GM13977 (cell line): ENCODE measurements around the gene CHRNB2.

Source experiments
- DNase-seq: peaks from one replicate; pipeline ENCODE4 v3.0.0; 2012; ENCODE audit warnings: low spot score
- in situ Hi-C: fragments of 300-500 bp; cut with MboI; formaldehyde crosslinking; loops from one replicate; pipeline ENCODE4 v1.12.0; 2022; ENCODE audit warnings: low sequenced_read_pairs, low pct_unique_long_range_greater_than_20kb, mixed read lengths, inconsistent platforms; ENCODE audit not compliant: unreplicated experiment
- TF ChIP-seq, protein P1 (sequence below): IDR thresholded peaks from 2 replicates; pipeline ENCODE4 v1.5.1; 2012; ENCODE audit warnings: mild to moderate bottlenecking, control low read depth; ENCODE audit not compliant: insufficient read depth; ENCODE audit errors: extremely low read depth, missing control alignments

CHRNB2 gene

DNA sequence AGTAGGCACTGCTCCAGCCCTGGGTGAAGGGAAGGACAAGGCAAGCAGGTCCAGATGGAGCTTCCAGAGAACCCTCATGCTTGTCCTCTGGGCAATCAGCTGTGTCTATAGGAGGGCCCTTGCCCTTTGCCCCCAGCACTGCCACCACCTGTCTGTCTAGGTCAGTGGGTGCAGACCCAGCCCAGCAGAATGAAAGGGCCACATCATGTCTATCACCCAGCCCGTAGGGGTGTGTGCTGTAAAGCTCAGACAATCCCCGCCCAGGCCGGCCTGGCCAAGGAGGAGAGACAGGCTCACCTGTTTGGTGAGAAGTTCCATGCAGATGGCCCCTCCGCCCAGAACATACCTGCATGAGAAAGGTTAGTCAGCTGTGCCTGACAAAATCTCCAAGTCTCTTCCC is 16.1 kb upstream of the CHRNB2 start:
- TF ChIP-seq, protein P1, sequence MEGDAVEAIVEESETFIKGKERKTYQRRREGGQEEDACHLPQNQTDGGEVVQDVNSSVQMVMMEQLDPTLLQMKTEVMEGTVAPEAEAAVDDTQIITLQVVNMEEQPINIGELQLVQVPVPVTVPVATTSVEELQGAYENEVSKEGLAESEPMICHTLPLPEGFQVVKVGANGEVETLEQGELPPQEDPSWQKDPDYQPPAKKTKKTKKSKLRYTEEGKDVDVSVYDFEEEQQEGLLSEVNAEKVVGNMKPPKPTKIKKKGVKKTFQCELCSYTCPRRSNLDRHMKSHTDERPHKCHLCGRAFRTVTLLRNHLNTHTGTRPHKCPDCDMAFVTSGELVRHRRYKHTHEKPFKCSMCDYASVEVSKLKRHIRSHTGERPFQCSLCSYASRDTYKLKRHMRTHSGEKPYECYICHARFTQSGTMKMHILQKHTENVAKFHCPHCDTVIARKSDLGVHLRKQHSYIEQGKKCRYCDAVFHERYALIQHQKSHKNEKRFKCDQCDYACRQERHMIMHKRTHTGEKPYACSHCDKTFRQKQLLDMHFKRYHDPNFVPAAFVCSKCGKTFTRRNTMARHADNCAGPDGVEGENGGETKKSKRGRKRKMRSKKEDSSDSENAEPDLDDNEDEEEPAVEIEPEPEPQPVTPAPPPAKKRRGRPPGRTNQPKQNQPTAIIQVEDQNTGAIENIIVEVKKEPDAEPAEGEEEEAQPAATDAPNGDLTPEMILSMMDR: no peak
- in situ Hi-C loops: loop anchor here (25.0 kb wide), 1 partner anchor 336 kb away; no protein-coding TSS in a partner anchor
- DNase-seq: no peak

DNA sequence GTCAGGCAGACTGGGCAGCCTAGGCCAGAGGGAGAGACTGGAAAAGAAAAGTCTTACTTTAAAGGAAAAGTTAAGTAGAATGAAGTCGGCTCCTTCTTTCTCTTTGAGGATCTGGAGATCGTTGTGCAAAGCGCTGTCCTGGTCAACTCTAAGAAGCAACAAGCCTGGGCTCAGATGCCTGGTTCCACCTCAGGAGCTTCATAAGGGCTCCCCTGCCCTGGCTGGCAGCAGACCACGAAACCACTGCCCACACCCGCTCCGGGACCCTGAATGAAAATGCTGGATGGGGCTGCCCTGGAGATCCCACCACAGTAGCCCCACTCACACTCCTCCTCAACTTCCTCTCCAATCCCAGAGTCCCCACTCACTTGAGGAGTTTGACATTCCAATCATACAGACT is 15.5 kb upstream of the CHRNB2 start:
- TF ChIP-seq, protein P1: no peak
- in situ Hi-C loops: loop anchor here (25.0 kb wide), 1 partner anchor 335 kb away; no protein-coding TSS in a partner anchor
- no peak for DNase-seq

DNA sequence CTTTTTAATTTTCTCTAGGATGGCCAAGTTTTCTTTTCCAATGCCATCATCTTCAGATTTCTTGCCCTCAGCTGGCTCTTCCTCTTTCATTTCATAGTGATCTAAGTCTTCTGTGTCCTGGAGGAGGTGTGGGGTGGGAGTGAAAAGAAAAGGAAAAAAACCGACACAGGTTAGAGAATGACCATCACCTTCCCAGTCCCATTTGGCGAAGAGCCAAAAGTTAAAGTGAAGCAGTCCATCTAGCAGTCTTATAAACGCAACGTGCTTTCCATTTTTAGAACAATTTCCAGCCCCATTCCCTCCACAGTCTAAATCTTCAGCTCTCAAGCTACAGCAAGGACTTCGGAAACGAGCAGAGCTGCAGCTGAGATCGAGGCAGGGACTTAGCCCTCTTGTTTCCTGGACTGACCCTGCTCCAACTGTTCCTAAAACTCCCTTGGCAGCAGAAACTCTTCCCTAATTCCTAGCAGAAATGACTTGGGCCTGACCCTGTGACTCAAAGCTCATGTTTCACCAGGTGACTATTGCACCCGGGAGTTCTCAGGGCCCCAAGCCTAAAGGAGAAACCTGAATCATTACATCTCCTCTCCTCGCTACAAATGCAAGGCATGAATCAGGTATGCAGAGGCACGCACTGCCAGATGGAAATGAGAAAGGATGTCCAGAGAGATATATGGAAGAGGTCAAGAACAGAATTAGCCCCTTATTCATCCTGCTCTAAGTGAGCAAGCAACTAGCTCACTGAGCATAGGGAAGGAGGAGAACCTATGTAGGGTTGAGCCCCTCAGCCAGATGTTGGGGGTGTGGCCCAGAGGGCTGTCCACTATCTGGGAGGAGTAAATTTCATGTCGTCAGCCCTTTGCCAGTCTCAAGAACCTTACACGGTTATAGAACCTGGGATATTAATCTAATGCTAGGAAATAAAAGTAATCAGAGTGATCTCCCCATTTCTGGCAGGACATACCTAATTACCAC is 14.2 kb upstream of the CHRNB2 start:
- in situ Hi-C loops: loop anchor here (25.0 kb wide), 1 partner anchor 334 kb away; no protein-coding TSS in a partner anchor
- DNase-seq: no peak

DNA sequence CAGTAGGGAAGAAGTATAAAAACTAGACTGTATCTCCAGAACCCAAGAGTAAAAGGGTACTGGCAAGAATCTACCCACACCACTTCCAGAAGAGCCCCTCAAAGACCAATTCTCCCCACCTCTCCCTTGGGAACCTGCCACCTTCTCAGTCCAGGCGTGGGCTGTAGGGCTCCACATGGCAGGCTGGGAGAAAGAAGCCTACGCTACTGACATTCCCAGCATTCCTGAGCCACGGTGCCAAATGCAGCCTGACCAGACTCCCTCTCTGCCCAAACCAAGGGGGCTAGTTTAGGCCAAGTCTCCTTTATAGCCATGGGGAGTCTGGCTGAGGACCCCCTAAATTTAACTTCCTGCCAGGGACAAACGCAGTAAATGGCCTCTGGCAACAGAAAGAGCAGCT is 11.2 kb upstream of the CHRNB2 start:
- in situ Hi-C loops: loop anchor here (25.0 kb wide), 1 partner anchor 331 kb away; no protein-coding TSS in a partner anchor
- TF ChIP-seq, protein P1: no peak
- DNase-seq: no peak

More for the DNA sequence above, 14.2 kb upstream of the CHRNB2 start:
- TF ChIP-seq, protein P1: no peak

DNA sequence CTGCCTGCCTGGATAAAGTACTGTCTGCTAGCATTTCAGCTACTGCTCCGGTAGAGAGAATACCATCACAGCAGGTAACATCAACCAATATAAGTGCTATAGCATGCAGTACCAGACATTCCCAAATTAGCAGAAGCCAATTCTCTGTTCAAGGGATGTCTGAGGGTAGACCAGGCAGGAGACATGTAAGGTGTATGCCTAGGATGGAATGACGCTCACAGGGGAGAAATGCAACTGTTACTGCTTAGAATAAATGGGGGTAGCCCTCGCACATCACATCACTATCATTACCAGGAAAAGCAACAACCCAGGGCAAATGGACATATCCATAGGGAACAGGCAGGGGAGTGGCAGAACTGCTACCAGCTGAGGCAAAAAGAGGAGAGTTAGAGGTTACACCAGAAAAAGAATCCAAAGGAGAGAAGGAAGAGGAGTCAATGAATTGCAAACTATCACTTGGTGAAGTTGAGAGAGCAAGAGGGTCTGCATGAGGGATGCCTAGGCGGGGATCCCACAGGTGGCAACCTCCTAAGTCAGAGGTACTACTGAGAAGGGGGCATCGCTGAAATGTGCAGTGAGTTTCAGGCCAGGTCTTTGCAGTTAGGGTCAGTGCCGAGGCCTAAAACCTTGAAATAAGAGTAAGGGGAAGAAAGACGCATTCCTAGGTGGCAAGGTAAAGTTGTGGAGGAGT is 10.2 kb upstream of the CHRNB2 start:
- no peak for DNase-seq
- TF ChIP-seq, protein P1: no peak
- in situ Hi-C loops: loop anchor here (25.0 kb wide), 1 partner anchor 330 kb away; no protein-coding TSS in a partner anchor

DNA sequence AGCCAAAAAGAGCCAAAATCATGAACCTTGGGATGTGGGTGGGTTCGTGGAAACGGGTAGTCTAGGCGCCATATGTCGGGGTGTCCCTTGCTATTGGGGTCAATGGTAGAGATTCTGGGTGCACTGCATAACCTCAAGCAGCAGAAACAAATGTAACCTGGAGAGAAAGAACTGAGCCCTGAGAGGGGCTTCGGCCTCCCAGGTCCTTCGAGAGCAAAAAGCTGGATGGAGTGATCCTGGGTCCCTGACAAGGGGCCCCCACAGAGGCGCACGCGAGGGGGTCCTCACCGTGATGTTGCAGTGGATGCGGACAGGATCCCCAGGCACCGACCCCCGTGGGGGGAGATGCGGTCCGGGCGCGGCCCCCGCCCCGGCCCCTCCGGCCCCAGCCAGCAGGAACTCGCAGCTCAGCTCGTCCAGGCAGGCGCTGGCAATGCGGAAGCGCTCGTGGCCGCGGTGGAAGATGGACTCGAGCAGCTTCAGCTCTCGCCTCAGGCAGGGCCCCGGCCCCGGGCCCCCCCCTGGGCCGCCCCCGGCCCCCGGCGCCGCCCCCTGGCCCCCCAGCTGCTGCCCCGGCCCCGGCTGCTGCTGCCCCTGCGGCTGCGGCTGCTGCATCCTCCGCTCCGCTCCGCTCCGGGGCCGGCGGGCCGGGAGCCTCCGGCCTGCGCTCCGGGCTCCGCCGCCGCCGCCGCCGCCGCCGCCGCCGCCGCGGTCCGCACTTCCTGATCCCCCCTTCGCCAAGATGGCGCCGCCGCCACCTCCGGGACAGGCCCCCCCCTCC is 9.4 kb upstream of the CHRNB2 start, which contains the start of gene UBE2Q1:
Gene UBE2Q1 (minus strand): TSS at position 724 of the 781 bp plus-strand sequence. CDS start 109 bp downstream, at position 615.
- no peak for DNase-seq
- TF ChIP-seq, protein P1: no peak
- in situ Hi-C loops: loop anchor here (25.0 kb wide), 1 partner anchor 329 kb away; no protein-coding TSS in a partner anchor
